Activated CD8-positive, alpha-beta memory T cell treated with anti-CD3 and anti-CD28 coated beads for 36 hours (primary cell): ENCODE data around the gene MEGF6. TPM values are rescaled to one million over a fixed set of nuclear protein-coding genes. Genes with fewer than 3 reads are reported as not detected.

Source experiments
- CTCF ChIA-PET: fragments of 350-600 bp; sonication (Branson Sonifier 250); formaldehyde crosslinking; loops from one replicate; lab custom pipeline; 2021; ENCODE audit warnings: antibody characterized with exemption; lab: Charles Lee
- POLR2A ChIA-PET: fragments of 350-600 bp; sonication (Branson Sonifier 250); formaldehyde crosslinking; loops from one replicate; lab custom pipeline; 2021; ENCODE audit warnings: antibody characterized with exemption; lab: Charles Lee
- total RNA-seq, 2 experiments: library from RNA; stranded (reverse); gene quantifications; one replicate each; pipeline ENCODE4 v1.2.3, GENCODE V29; 2021

MEGF6 gene
- total RNA-seq, 2 experiments from 2014 or later: 1.3 to 1.6 TPM

GRCh38 chr1:3566951-3567804 lies 44.1 kb downstream of the MEGF6 start:
- ChIA-PET CTCF (interaction anchor here (2.3 kb wide), 1 partner anchor 52 kb away, joined by 8 read pairs; no protein-coding TSS in a partner anchor), POLR2A (no interaction called here)

GRCh38 chr1:3566003-3566885 lies 45.1 kb downstream of the MEGF6 start:
- POLR2A ChIA-PET: no interaction called here
- CTCF ChIA-PET: no interaction called here

- ChIA-PET CTCF (interaction anchor here (0.7 to 1.8 kb wide), 6 partner anchors 54 to 162 kb away, joined by 3 to 11 read pairs (median 3); no protein-coding TSS in a partner anchor), POLR2A (no interaction called here)
These were observed 46.1 kb downstream of the MEGF6 start for GRCh38 chr1:3564921-3565831.

- CTCF ChIA-PET: interaction anchor here (0.6 to 1.4 kb wide), 2 partner anchors 111 to 1414 kb away, joined by 3 read pairs; no protein-coding TSS in a partner anchor
These were observed 47.7 kb downstream of the MEGF6 start for GRCh38 chr1:3563610-3564009.

GRCh38 chr1:3563125-3563524 lies 48.2 kb downstream of the MEGF6 start:
- POLR2A ChIA-PET: no interaction called here

More at GRCh38 chr1:3563610-3564009, 47.7 kb downstream of the MEGF6 start:
- POLR2A ChIA-PET: no interaction called here

GRCh38 chr1:3562712-3563111 lies 48.6 kb downstream of the MEGF6 start:
- CTCF ChIA-PET: no interaction called here
- POLR2A ChIA-PET: no interaction called here

More at GRCh38 chr1:3563125-3563524, 48.2 kb downstream of the MEGF6 start:
- CTCF ChIA-PET: no interaction called here

- ChIA-PET CTCF (interaction anchor here (1.2 kb wide), 1 partner anchor 12 kb away, joined by 3 read pairs; no protein-coding TSS in a partner anchor), POLR2A (no interaction called here)
These were observed 49.6 kb downstream of the MEGF6 start for GRCh38 chr1:3561702-3562101.

GRCh38 chr1:3560981-3561380 lies 50.3 kb downstream of the MEGF6 start:
- CTCF ChIA-PET: interaction anchor here (1.2 kb wide), 1 partner anchor 11 kb away, joined by 3 read pairs; no protein-coding TSS in a partner anchor
- POLR2A ChIA-PET: no interaction called here

GRCh38 chr1:3560251-3560871 lies 50.9 kb downstream of the MEGF6 start:
- CTCF ChIA-PET: interaction anchor here (1.2 kb wide), 1 partner anchor 11 kb away, joined by 3 read pairs; no protein-coding TSS in a partner anchor
- POLR2A ChIA-PET: interaction anchor here (0.7 kb wide), 1 partner anchor 1257 kb away, joined by 3 read pairs; no protein-coding TSS in a partner anchor

- ChIA-PET POLR2A (no interaction called here), CTCF (no interaction called here)
These were observed 53.1 kb downstream of the MEGF6 start for GRCh38 chr1:3558036-3558726.

- ChIA-PET POLR2A (no interaction called here), CTCF (no interaction called here)
These were observed 53.9 kb downstream of the MEGF6 start for GRCh38 chr1:3557366-3557765.

- ChIA-PET CTCF (no interaction called here), POLR2A (no interaction called here)
These were observed 55.0 kb downstream of the MEGF6 start for GRCh38 chr1:3556336-3556735.

- ChIA-PET POLR2A (no interaction called here), CTCF (no interaction called here)
These were observed 56.0 kb downstream of the MEGF6 start for GRCh38 chr1:3555131-3555920.

- ChIA-PET CTCF (no interaction called here), POLR2A (no interaction called here)
These were observed 57.4 kb downstream of the MEGF6 start for GRCh38 chr1:3553940-3554223.

GRCh38 chr1:3553166-3553939 lies 58.0 kb downstream of the MEGF6 start:
- CTCF ChIA-PET: no interaction called here
- POLR2A ChIA-PET: no interaction called here

GRCh38 chr1:3552751-3553150 lies 58.6 kb downstream of the MEGF6 start:
- ChIA-PET POLR2A (no interaction called here), CTCF (interaction anchor here (0.5 kb wide), 1 partner anchor 1440 kb away, joined by 3 read pairs; no protein-coding TSS in a partner anchor)
